ENCODE results near the gene ARL9.

The ARL9 gene

DNA sequence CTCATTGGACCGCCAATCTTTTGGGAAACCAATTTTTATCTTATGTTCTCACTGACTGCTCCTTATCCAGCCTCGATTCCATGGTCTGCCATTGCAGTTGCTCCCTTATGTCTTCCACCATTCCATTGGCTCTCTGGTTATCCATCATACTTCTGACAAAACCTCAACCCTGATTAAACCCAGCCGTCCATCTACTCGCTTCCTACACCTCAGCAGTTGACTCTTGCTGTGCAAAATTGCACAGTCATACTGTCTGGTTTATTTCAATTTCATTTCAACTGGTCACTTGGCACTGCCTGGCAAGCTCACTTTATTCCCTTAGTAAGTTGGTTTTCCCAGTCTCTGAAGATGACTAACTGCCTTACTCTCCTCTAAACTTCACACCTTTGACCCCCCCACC is 26.2 kb downstream of the ARL9 start:
- DNase-seq (ENCODE audit: low spot score) = no peak

DNA sequence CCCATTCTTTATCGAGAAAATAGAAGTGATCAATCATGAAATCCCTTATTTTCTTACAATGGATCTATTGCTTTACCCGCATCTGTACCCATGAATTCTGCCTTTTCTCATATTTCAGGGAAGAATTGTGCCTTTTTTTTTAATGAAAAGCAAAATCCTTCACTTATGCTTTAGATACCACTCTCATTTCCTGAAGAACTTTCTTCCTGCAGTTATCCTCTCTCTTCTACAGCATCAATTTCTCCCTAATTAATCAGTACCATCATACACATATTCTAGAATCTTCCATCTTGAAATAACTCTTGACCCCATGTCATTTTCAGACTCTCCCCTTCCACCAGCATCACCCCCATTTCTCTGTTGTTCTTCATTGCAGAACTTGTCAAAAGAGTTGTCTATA is 26.6 kb downstream of the ARL9 start:
- DNase-seq (ENCODE audit: low spot score) = no peak

DNA sequence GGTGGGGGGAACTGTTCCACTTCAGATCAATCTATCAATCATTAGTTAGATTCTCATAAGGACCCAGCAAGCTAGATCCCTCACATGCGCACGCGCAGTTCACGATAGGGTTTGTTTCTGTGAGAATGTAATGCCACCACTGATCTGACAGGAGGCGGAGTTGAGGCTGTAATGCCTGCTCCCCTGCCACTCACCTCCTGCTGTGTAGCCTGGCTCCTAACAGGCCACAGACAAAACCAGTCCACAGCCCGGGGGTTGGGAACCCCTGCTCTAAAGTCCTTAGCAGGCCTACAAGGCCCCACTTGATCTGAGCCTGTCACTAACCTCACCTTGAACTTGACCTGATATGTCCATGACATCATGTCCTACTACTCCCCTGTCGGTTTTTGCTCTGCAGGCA is 30.3 kb downstream of the ARL9 start:
- no peak for DNase-seq (ENCODE audit: low spot score)

DNA sequence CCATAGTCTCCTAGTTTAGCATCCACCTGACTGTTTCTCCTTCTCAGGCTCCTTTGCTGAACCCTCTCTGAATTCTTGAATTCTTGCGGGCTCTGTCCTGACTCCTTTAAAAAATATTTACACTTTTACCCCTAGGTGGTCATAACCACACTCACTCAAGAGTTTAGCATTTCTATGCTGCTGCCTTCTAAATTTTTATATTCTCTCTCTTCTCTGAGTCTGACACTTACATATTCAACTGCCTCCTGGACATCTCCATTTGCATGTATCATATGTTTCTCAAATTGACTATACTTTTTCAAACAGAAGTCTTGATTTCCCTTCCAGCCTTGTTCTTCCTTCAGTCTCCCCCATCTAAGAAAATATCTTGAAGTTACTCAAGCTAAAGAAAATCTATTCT is 31.6 kb downstream of the ARL9 start:
- DNase-seq (ENCODE audit: low spot score) = no peak

DNA sequence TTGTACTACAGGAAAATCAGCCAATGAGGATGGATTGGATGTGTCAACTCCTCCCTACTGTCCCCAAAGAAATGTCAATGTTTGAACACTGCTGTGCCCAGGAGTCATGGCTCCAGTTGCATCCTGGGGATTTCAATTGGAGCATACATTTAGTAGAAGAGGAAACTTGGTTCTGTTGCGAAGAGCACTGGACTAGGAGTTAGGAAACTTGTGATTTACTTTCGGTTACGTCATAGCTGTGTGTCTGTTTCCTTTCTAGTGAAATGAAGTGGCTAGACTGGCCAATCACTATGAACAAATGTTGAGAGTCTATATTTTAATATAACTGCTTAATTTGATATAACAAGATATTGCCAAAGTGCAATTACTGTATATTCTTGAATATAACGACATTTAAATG is 35.2 kb downstream of the ARL9 start:
- DNase-seq (ENCODE audit: low spot score) = no peak

DNA sequence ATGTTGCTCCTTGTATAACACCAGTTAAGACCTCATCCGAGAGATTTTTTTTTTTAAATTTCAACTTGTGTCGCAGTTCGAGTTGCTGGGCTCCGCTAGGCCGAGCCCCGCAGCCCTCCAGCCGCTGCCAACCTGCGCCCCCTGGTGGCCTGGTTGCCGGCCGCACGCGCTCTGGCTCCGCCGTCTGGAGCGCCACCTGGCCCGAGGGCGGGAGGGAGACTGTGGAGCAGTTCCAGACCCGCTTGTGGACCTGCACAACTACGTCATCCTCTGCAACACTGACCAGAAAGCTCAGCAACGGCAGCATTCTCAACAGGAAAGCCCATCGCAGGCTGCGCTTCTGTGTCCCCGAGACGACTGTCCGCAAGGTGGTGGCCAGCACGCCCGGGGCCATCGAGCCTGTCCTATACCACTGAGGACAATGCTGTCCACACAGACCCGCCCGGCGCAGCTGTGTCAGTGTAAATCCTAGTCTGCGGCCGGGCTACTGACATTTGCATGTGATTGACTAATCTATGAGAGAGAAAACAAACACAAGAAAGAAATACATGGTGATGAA is 39.1 kb downstream of the ARL9 start:
- peak; percentile 81 for DNase-seq (ENCODE audit: low spot score)

DNA sequence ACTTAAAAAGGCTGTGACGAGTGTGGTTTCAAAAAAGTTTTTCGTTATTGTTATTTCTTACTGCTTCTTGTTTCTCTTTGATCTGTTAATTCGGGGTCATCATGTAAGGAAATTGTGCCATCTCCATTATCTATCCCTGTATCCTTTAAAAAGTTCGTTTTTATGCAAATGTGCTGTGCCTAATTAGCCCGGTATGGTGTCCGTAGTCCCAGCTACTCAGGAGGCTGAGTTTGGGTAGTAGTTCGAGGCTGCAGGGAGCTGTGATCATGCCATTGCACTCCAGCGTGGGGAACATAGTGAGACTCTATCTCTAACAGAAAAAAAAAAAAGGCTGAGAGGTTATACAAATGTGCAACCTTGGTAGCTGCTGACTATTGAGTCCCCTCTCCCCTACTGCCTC is 45.1 kb downstream of the ARL9 start:
- DNase-seq (ENCODE audit: low spot score) = no peak

DNA sequence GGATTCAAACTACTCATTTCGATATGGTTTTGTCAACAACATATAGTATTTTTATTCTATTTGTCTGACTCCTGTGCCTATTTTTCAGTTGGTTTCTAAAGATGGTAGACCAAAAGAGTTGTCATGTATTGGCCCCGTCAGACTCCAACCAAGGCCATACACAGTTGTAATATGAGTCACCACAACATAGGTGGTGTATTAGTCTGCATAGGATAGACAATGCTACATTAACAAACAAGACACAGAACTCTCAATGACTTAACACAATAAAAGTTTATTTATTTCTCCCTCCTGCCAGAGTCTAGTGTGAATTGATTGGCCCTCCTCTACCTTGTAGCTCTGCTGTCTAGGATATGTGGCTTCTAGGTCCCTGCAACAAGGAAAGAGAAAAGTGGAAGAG is 45.9 kb downstream of the ARL9 start:
- no peak for DNase-seq (ENCODE audit: low spot score)

DNA sequence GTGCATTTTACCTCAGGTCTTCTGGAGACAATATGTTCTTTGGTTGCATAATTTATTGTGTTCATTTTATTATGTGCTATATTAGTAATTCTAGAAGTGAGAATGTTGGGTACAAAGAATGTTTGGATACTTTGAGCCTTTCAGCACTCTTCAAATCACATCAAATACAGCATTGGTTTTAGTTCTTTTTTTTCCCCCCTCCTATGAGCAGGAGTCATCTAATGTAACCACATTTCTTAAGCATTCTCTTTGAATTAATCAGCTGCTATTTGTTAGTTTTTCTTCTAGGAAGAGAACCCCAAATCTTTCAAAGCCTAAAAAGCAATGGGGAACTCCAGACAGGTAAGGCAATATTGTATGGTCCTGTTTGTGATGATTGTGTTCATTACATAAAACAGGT is 46.7 kb downstream of the ARL9 start:
- DNase-seq (ENCODE audit: low spot score) = no peak

DNA sequence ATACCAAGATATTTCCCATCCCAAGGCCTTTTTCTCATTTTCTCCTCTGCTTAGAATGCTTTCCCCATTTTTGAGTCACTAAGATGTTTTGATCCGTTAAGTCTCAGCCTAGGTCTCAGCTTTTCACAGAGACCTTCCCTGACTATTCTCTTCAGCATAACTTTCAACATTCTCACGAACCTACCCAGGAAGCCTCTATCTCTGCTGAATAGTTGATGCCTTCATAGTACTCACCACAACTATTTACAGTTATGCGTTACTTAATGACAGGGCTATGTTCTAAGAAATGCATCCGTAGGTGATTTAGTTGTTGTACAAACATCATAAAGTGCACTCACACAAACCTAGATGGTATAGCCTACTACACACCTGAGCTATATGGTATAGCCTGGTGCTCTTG is 64.5 kb downstream of the ARL9 start:
- no peak for DNase-seq (ENCODE audit: low spot score)

Measured in pons (tissue), 1 donor.